ENCODE measurements around the gene NEU1.
"Not testable (repeated sequence)": the region's sequence is repeated elsewhere in the genome, so short reads cannot be mapped to it uniquely, and the experiment has no call there.

Gene NEU1

GRCh38 chr6:31817929-31818511 is 44.6 kb downstream of the NEU1 start:
- H3K36me3 ChIP-seq (ENCODE audit: control insufficient read depth, insufficient read depth, low read length); DNase-seq (ENCODE audit: low read depth, low spot score); H3K4me3 ChIP-seq (ENCODE audit: low read length); H3K4me1 ChIP-seq (ENCODE audit: control insufficient read depth, insufficient read depth, low read length); H3K27ac ChIP-seq (ENCODE audit: low read length); H3K27me3 ChIP-seq (ENCODE audit: control insufficient read depth, insufficient read depth, low read length); H3K9me3 ChIP-seq (ENCODE audit: control insufficient read depth, insufficient read depth, low read length): not testable (repeated sequence)
- WGBS (ENCODE audit: insufficient coverage, insufficient read length) = no CpG with 5 or more reads among the region's 8 CpGs

GRCh38 chr6:31817133-31817928 is 45.3 kb downstream of the NEU1 start:
- not testable (repeated sequence) for H3K9me3 ChIP-seq (ENCODE audit: control insufficient read depth, insufficient read depth, low read length); H3K27me3 ChIP-seq (ENCODE audit: control insufficient read depth, insufficient read depth, low read length); H3K36me3 ChIP-seq (ENCODE audit: control insufficient read depth, insufficient read depth, low read length); H3K27ac ChIP-seq (ENCODE audit: low read length); DNase-seq (ENCODE audit: low read depth, low spot score); H3K4me1 ChIP-seq (ENCODE audit: control insufficient read depth, insufficient read depth, low read length); H3K4me3 ChIP-seq (ENCODE audit: low read length)
- WGBS (ENCODE audit: insufficient coverage, insufficient read length) = no CpG with 5 or more reads among the region's 37 CpGs

GRCh38 chr6:31815025-31815838 is 47.4 kb downstream of the NEU1 start, which contains the start of the genes HSPA1A and HSPA1L:
Gene HSPA1A (plus strand): TSS chr6:31815543. CDS start chr6:31815757, 214 bp downstream.
Gene HSPA1L (minus strand): TSS chr6:31815283. CDS start chr6:31811972, 3,311 bp downstream.
- no peaks in the 10 kb centered on the region for H3K27me3 ChIP-seq (ENCODE audit: control insufficient read depth, insufficient read depth, low read length)
- H3K4me1 ChIP-seq (ENCODE audit: control insufficient read depth, insufficient read depth, low read length) = no peaks in the 10 kb centered on the region
- H3K4me3 ChIP-seq (ENCODE audit: low read length) = peak within 1 kb of the TSS; percentile 60; the same call in 1 of the 2 replicates
- H3K9me3 ChIP-seq (ENCODE audit: control insufficient read depth, insufficient read depth, low read length) = no peaks in the 10 kb centered on the region
- H3K36me3 ChIP-seq (ENCODE audit: control insufficient read depth, insufficient read depth, low read length) = no peaks in the 10 kb centered on the region
- WGBS (ENCODE audit: insufficient coverage, insufficient read length) = no CpG with 5 or more reads among the region's 56 CpGs
- peak; percentile 96 for DNase-seq (ENCODE audit: low read depth, low spot score)
- no peak within 1 kb of the TSS for H3K27ac ChIP-seq (ENCODE audit: low read length)

GRCh38 chr6:31814677-31815024 is 48.0 kb downstream of the NEU1 start:
- no peak for DNase-seq (ENCODE audit: low read depth, low spot score)
- Histone ChIP-seq H3K4me1 (ENCODE audit: control insufficient read depth, insufficient read depth, low read length) (no peaks in the 10 kb centered on the region), H3K4me3 (ENCODE audit: low read length) (peak overlapping the region; percentile 60; the same call in 1 of the 2 replicates), H3K36me3 (ENCODE audit: control insufficient read depth, insufficient read depth, low read length) (no peaks in the 10 kb centered on the region), H3K27me3 (ENCODE audit: control insufficient read depth, insufficient read depth, low read length) (no peaks in the 10 kb centered on the region), H3K9me3 (ENCODE audit: control insufficient read depth, insufficient read depth, low read length) (no peaks in the 10 kb centered on the region), H3K27ac (ENCODE audit: low read length) (no peak overlapping the region)
- no CpG with 5 or more reads among the region's 13 CpGs for WGBS (ENCODE audit: insufficient coverage, insufficient read length)

GRCh38 chr6:31813465-31813849 is 49.2 kb downstream of the NEU1 start:
- H3K27me3 ChIP-seq (ENCODE audit: control insufficient read depth, insufficient read depth, low read length) = no peaks in the 10 kb centered on the region
- no peaks in the 10 kb centered on the region for H3K9me3 ChIP-seq (ENCODE audit: control insufficient read depth, insufficient read depth, low read length)
- H3K4me1 ChIP-seq (ENCODE audit: control insufficient read depth, insufficient read depth, low read length) = no peaks in the 10 kb centered on the region
- H3K36me3 ChIP-seq (ENCODE audit: control insufficient read depth, insufficient read depth, low read length) = no peaks in the 10 kb centered on the region
- no peak for DNase-seq (ENCODE audit: low read depth, low spot score)
- WGBS (ENCODE audit: insufficient coverage, insufficient read length) = no CpG with 5 or more reads among the region's 7 CpGs
- H3K27ac ChIP-seq (ENCODE audit: low read length) = no peak overlapping the region
- no peak overlapping the region for H3K4me3 ChIP-seq (ENCODE audit: low read length)

GRCh38 chr6:31811645-31812044 is 51.0 kb downstream of the NEU1 start:
- Histone ChIP-seq H3K27ac (ENCODE audit: low read length) (no peak overlapping the region), H3K4me3 (ENCODE audit: low read length) (no peak overlapping the region), H3K27me3 (ENCODE audit: control insufficient read depth, insufficient read depth, low read length) (no peaks in the 10 kb centered on the region), H3K9me3 (ENCODE audit: control insufficient read depth, insufficient read depth, low read length) (no peaks in the 10 kb centered on the region), H3K4me1 (ENCODE audit: control insufficient read depth, insufficient read depth, low read length) (no peaks in the 10 kb centered on the region), H3K36me3 (ENCODE audit: control insufficient read depth, insufficient read depth, low read length) (no peaks in the 10 kb centered on the region)
- no peak for DNase-seq (ENCODE audit: low read depth, low spot score)
- WGBS (ENCODE audit: insufficient coverage, insufficient read length) = no CpG with 5 or more reads among the region's 12 CpGs

- not testable (repeated sequence) for H3K4me3 ChIP-seq (ENCODE audit: low read length)
- WGBS (ENCODE audit: insufficient coverage, insufficient read length) = no CpG with 5 or more reads among the region's 10 CpGs
Measured at GRCh38 chr6:31808599-31808998, 54.0 kb downstream of the NEU1 start.

More at GRCh38 chr6:31808599-31808998, 54.0 kb downstream of the NEU1 start:
- H3K27ac ChIP-seq (ENCODE audit: low read length); H3K9me3 ChIP-seq (ENCODE audit: control insufficient read depth, insufficient read depth, low read length); DNase-seq (ENCODE audit: low read depth, low spot score); H3K4me1 ChIP-seq (ENCODE audit: control insufficient read depth, insufficient read depth, low read length); H3K27me3 ChIP-seq (ENCODE audit: control insufficient read depth, insufficient read depth, low read length); H3K36me3 ChIP-seq (ENCODE audit: control insufficient read depth, insufficient read depth, low read length): not testable (repeated sequence)
